HCT116 (cell line): Measurements from ENCODE around the gene REXO4. TPM values are rescaled to one million over a fixed set of nuclear protein-coding genes. Genes with fewer than 3 reads are reported as not detected.

Experiments
- ATAC-seq: fragments of 200-7000 bp; cut with Tn5 transposase; 2 replicates; pipeline ENCODE4 v1.9.1; 2020; ENCODE audit warnings: mild to moderate bottlenecking, moderate library complexity
- BruUV-seq: library from RNA; stranded (reverse); fragments of 400-500 nt; replicated peaks from 2 replicates; lab custom pipeline; 2021; lab: Mats Ljungman, UMichigan
- CTCF ChIA-PET: fragments of 300-600 bp; sonication (Branson Sonifier 250); formaldehyde crosslinking; loops from one replicate; lab custom pipeline; 2021; ENCODE audit warnings: antibody characterized with exemption; lab: Charles Lee
- POLR2A ChIA-PET: fragments of 300-600, 350-600 bp; sonication (Branson Sonifier 250); formaldehyde crosslinking; loops from one replicate; lab custom pipeline; 2021; ENCODE audit warnings: antibody characterized with exemption; lab: Charles Lee
- RAD21 ChIA-PET, 2 experiments: fragments of 300-600 bp; sonication (Branson Sonifier 250); formaldehyde crosslinking; loops; one replicate each; lab custom pipeline; 2023; ENCODE audit warnings: low total read pairs in 2 of 2; ENCODE audit not compliant: uncharacterized antibody in 2 of 2, unreplicated experiment in 2 of 2, low non-redundant PET in 1 of 2; lab: Charles Lee
- DNase-seq: peaks from one replicate; pipeline ENCODE4 v3.0.0-alpha.2; 2010; ENCODE audit warnings: low read depth, low spot score
- H2AFZ ChIP-seq: fragments of 200-600 bp; shearing (Covaris generic), sonication (generic); 2 replicates; pipeline ENCODE4 v1.6.1; 2017; ENCODE audit warnings: low read depth, mixed run types, mixed read lengths, antibody characterized with exemption, low read length; ENCODE audit not compliant: poor library complexity, severe bottlenecking
- H3K27ac ChIP-seq: 2 replicates; pipeline ENCODE4 v1.5.1; 2012; ENCODE audit warnings: low read depth, low read length
- H3K27me3 ChIP-seq: fragments of 200-600 bp; sonication (generic); 2 replicates; pipeline ENCODE4 v1.6.1; 2016; ENCODE audit warnings: mixed run types, low read length, mixed read lengths; ENCODE audit not compliant: insufficient read depth
- H3K36me3 ChIP-seq, 2 experiments: fragments of 200-500 bp in 1 of 2; fragments of 200-600 bp in 1 of 2; sonication (Bioruptor generic) in 1 of 2; sonication (generic) in 1 of 2; 2 replicates each; pipeline versions ENCODE4 v1.5.1 to v1.6.1; 2014 to 2016; ENCODE audit warnings: low read length in 2 of 2, inconsistent platforms in 1 of 2, mixed read lengths in 1 of 2, mixed run types in 1 of 2; ENCODE audit not compliant: insufficient read depth in 2 of 2, control insufficient read depth in 1 of 2
- H3K4me1 ChIP-seq, 2 experiments: fragments of 200-600 bp in 1 of 2; sonication (generic) in 1 of 2; 2 replicates each; pipeline versions ENCODE4 v1.5.1 to v1.6.1; 2012 to 2017; ENCODE audit warnings: low read length in 2 of 2, inconsistent platforms in 1 of 2, mild to moderate bottlenecking in 1 of 2, mixed read lengths in 1 of 2, mixed run types in 1 of 2, moderate library complexity in 1 of 2; ENCODE audit not compliant: insufficient read depth in 2 of 2, control insufficient read depth in 1 of 2
- H3K4me2 ChIP-seq: fragments of 200-600 bp; sonication (generic); 2 replicates; pipeline ENCODE4 v1.6.1; 2017; ENCODE audit warnings: mixed run types, low read length, mixed read lengths
- H3K4me3 ChIP-seq, 2 experiments: fragments of 200-600 bp in 1 of 2; sonication (generic) in 1 of 2; replicated peaks in 1 of 2; 2 replicates each; pipeline ENCODE4 v1.5.1; 2011 to 2016; ENCODE audit warnings: low read length in 2 of 2, control low read depth in 1 of 2, low read depth in 1 of 2, mild to moderate bottlenecking in 1 of 2, mixed read lengths in 1 of 2, mixed run types in 1 of 2
- H3K79me2 ChIP-seq: fragments of 200-600 bp; sonication (generic); 2 replicates; pipeline ENCODE4 v1.6.1; 2017; ENCODE audit warnings: mild to moderate bottlenecking, mixed run types, low read length, moderate library complexity, mixed read lengths; ENCODE audit not compliant: insufficient read depth
- H3K9ac ChIP-seq: fragments of 200-600 bp; sonication (generic); 2 replicates; pipeline ENCODE4 v1.6.1; 2016; ENCODE audit warnings: low read length, mixed read lengths
- H3K9me2 ChIP-seq: fragments of 200-600 bp; sonication (generic), shearing (Covaris generic); 2 replicates; pipeline ENCODE4 v1.6.1; 2017; ENCODE audit warnings: mixed run types, mild to moderate bottlenecking, moderate library complexity; ENCODE audit not compliant: insufficient read depth
- H3K9me3 ChIP-seq, 2 experiments: fragments of 200-500 bp in 1 of 2; fragments of 200-600 bp in 1 of 2; sonication (Bioruptor generic) in 1 of 2; sonication (generic) in 1 of 2; 2 replicates each; pipeline ENCODE4 v1.6.1; 2014 to 2017; ENCODE audit warnings: low read length in 2 of 2, mixed read lengths in 2 of 2, inconsistent platforms in 1 of 2, low read depth in 1 of 2, mild to moderate bottlenecking in 1 of 2, mixed run types in 1 of 2, moderate library complexity in 1 of 2; ENCODE audit not compliant: control insufficient read depth in 1 of 2, insufficient read depth in 1 of 2
- H4K20me1 ChIP-seq: fragments of 200-600 bp; sonication (generic), shearing (Covaris generic); 2 replicates; pipeline ENCODE4 v1.6.1; 2017; ENCODE audit warnings: mixed run types, mild to moderate bottlenecking, moderate library complexity; ENCODE audit not compliant: insufficient read depth
- EZH2 ChIP-seq: fragments of 200-600 bp; sonication (generic); IDR thresholded peaks from 2 replicates; pipeline ENCODE4 v1.6.1; 2017; ENCODE audit warnings: antibody characterized with exemption, mixed run types
- EZH2phosphoT487 ChIP-seq: fragments of 200-600 bp; IDR thresholded peaks from 2 replicates; pipeline ENCODE4 v1.6.1; 2018; ENCODE audit warnings: antibody characterized with exemption, borderline replicate concordance
- FOSL1 ChIP-seq: IDR thresholded peaks from 2 replicates; pipeline ENCODE4 v1.6.1; 2012; ENCODE audit warnings: low read depth
- JUND ChIP-seq: IDR thresholded peaks from 2 replicates; pipeline ENCODE4 v1.6.1; 2012
- MAX ChIP-seq: IDR thresholded peaks from 2 replicates; pipeline ENCODE4 v1.6.1; 2012
- RAD21 ChIP-seq: IDR thresholded peaks from 2 replicates; pipeline ENCODE4 v1.6.1; 2012; ENCODE audit warnings: low read depth, mild to moderate bottlenecking
- SP1 ChIP-seq: IDR thresholded peaks from 2 replicates; pipeline ENCODE4 v1.6.1; 2012; ENCODE audit warnings: low read depth
- YY1 ChIP-seq: IDR thresholded peaks from 2 replicates; pipeline ENCODE4 v1.6.1; 2011; ENCODE audit warnings: low read length, low read depth, moderate library complexity, mild to moderate bottlenecking; ENCODE audit not compliant: insufficient replicate concordance; ENCODE audit errors: extremely low read depth
- ZNF274 ChIP-seq: fragments of 200-500 bp; sonication (Bioruptor generic); IDR thresholded peaks from 2 replicates; pipeline ENCODE4 v1.6.1; 2014; ENCODE audit warnings: mild to moderate bottlenecking, low read depth, low read length, inconsistent platforms
- intact Hi-C: fragments of 100-400 bp; cut with micrococcal nuclease; formaldehyde crosslinking; loops from 2 replicates; pipeline ENCODE4 v1.10.0; 2022
- total RNA-seq: library from RNA; stranded (reverse); gene quantifications from one replicate; pipeline ENCODE4 v1.2.1, GENCODE V29; 2021; ENCODE audit not compliant: unreplicated experiment
- TF ChIP-seq, protein P1 (sequence below): IDR thresholded peaks from 2 replicates; pipeline ENCODE4 v1.6.1; 2012
- TF ChIP-seq, protein P2 (sequence below), 3 experiments: fragments of 200-600 bp in 1 of 3; sonication (generic) in 1 of 3; IDR thresholded peaks in 2 of 3; conservative IDR thresholded peaks in 1 of 3; 2 replicates each; pipeline ENCODE4 v1.5.1; 2012 to 2017; ENCODE audit warnings: low read depth in 2 of 3, low read length in 2 of 3, antibody characterized with exemption in 1 of 3, borderline replicate concordance in 1 of 3, control low read depth in 1 of 3, mild to moderate bottlenecking in 1 of 3, mixed read lengths in 1 of 3, mixed run types in 1 of 3, moderate library complexity in 1 of 3; ENCODE audit not compliant: insufficient read depth in 1 of 3

Gene REXO4
- total RNA-seq, 1 experiment from 2014 or later: 24.6 TPM

DNA sequence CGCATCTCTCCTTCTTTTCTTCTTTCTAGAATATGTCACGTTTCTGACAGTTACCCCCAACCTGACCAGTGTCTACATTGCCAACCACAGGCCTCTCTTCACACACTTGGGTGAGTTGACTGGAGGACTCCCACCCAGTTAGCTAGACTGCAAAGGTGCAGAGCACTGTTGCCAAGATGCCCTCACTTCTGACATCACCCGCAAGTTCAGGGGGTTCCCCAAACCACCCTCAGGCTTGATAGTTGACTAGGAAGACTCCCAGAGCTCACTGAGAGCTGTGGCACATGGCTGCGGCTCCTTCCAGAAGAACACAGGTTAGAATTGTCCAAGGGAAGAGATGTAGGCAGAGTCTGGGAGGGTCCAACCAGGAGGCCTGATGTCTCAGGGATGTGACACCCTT is 21.5 kb upstream of the REXO4 start:
- TF ChIP-seq FOSL1 (no peak), YY1 (no peak), JUND (no peak), SP1 (no peak), MAX (no peak), EZH2 (no peak), EZH2phosphoT487 (no peak), ZNF274 (no peak), RAD21 (no peak)
- TF ChIP-seq, protein P1, sequence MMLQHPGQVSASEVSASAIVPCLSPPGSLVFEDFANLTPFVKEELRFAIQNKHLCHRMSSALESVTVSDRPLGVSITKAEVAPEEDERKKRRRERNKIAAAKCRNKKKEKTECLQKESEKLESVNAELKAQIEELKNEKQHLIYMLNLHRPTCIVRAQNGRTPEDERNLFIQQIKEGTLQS: no peak
- TF ChIP-seq, protein P2, sequence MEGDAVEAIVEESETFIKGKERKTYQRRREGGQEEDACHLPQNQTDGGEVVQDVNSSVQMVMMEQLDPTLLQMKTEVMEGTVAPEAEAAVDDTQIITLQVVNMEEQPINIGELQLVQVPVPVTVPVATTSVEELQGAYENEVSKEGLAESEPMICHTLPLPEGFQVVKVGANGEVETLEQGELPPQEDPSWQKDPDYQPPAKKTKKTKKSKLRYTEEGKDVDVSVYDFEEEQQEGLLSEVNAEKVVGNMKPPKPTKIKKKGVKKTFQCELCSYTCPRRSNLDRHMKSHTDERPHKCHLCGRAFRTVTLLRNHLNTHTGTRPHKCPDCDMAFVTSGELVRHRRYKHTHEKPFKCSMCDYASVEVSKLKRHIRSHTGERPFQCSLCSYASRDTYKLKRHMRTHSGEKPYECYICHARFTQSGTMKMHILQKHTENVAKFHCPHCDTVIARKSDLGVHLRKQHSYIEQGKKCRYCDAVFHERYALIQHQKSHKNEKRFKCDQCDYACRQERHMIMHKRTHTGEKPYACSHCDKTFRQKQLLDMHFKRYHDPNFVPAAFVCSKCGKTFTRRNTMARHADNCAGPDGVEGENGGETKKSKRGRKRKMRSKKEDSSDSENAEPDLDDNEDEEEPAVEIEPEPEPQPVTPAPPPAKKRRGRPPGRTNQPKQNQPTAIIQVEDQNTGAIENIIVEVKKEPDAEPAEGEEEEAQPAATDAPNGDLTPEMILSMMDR (IDR thresholded peaks at IDR 0.05 in 2 of 3, conservative IDR thresholded peaks at IDR 0.05 in 1 of 3; ENCODE audit: borderline replicate concordance in 1 of 3, insufficient read depth in 1 of 3, low read depth in 2 of 3, low read length in 2 of 3): no peak
- Histone ChIP-seq H4K20me1 (no peaks in the 10 kb centered on the region), H3K27ac (no peak overlapping the region), H3K4me2 (no peak overlapping the region), H3K4me1 (no peaks in the 10 kb centered on the region), H3K4me3 (no peak overlapping the region), H3K9me2 (no peaks in the 10 kb centered on the region), H3K9me3 (no peaks in the 10 kb centered on the region), H2AFZ (no peak overlapping the region), H3K27me3 (no peaks in the 10 kb centered on the region), H3K36me3 (no peaks in the 10 kb centered on the region), H3K9ac (no peak overlapping the region), H3K79me2 (no peaks in the 10 kb centered on the region)
- POLR2A ChIA-PET: no interaction called here
- RAD21 ChIA-PET: no interaction called here
- intact Hi-C loops: no loop called here
- CTCF ChIA-PET: no interaction called here
- DNase-seq (no peak), ATAC-seq (no peak)
- BruUV-seq: no TSS peak
